Right hindlimb (tissue), 1 donor: Measurements from ENCODE around the gene IL23R.
"Not testable (repeated sequence)": the region's sequence is repeated elsewhere in the genome, so short reads cannot be mapped to it uniquely, and the experiment has no call there.

ENCODE experiments used
- DNase-seq: peaks from one replicate; pipeline ENCODE4 v3.0.0-alpha.2; 2018

Gene IL23R

GRCh38 chr1:67194209-67194863 lies 28.1 kb downstream of the IL23R start:
- no peak for DNase-seq

GRCh38 chr1:67200755-67201154 lies 34.5 kb downstream of the IL23R start:
- DNase-seq: no peak

DNA sequence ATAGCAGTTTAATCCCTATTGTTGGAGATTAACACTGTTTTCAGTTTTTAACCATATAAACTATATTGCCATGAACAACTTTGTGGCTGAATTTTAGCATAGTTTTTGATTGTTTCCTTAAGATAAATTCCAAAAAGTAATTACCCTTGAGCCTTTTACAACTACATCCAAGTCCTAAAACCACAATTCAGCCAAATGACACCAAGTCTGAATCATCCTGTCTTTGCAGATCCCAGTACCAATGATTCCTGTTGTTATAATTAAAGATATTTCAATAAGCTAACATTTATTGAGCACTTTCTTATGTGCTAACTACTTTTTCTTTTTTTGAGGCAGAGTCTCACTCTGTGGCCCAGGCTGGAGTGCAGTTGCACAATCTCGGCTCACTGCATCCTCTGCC lies 35.6 kb downstream of the IL23R start:
- no peak for DNase-seq

GRCh38 chr1:67204298-67204980 lies 38.2 kb downstream of the IL23R start:
- DNase-seq: no peak

DNA sequence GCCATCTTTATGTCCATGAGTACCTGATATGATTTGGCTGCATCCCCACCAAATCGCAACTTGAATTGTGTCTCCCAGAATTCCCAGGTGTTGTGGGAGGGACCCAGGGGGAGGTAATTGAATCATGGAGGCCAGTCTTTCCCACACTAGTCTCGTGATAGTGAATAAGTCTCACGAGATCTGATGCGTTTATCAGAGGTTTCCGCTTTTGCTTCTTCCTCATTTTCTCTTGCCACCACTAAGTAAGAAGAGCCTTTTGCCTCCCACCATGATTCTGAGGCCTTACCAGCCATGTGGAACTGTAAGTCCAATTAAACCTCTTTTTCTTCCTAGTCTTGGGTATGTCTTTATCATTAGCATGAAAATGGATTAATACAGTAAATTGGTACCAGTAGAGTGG lies 41.1 kb downstream of the IL23R start:
- DNase-seq: not testable (repeated sequence)

GRCh38 chr1:67208217-67208616 lies 42.0 kb downstream of the IL23R start:
- no peak for DNase-seq

- DNase-seq: no peak
Observed at GRCh38 chr1:67209521-67209920, 43.3 kb downstream of the IL23R start.

DNA sequence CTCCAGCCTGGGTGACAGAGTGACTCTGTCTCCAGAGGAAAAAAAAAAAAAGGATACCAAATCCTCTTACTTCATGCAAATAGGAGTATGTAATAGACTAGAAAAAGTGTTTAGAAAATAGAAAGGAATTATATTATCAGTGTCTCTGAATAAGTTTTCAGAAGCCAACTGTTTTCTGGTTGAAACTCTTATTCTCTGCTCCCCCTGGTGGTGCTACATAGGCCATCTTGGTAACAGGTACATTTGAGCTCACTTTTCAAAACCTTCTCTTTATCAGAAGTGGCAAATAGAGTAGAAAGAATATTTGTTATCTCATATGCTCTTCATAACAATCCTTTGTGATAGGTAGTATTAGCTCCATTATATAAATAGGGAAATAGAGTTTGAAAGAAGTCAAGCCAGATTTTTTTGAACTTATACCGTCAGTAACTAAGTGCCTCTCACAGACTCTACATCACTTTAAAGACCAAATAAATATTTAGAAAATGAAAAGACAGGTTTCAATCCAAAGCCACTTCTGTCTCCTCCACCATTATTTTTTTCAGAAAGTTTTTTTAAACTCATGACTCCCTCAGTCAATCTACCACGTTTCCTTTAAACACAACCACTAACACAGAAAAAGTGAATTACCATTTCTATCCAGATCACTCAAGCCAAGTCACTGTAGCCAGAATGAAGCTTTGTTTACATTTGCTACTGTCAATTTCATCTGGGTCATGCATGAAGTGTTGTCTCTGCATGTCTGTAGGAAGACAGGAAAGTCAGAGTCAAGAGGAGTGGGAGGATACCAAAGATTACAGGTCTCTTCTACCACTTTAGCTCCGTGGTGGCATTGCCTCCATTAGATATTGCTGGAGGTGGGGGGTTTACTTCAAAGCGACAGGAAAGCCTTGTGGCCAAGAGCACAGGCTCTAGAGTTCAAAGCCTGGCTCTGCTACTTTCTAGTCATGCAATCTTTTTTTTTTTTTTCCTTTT lies 45.6 kb downstream of the IL23R start:
- no peak for DNase-seq

DNA sequence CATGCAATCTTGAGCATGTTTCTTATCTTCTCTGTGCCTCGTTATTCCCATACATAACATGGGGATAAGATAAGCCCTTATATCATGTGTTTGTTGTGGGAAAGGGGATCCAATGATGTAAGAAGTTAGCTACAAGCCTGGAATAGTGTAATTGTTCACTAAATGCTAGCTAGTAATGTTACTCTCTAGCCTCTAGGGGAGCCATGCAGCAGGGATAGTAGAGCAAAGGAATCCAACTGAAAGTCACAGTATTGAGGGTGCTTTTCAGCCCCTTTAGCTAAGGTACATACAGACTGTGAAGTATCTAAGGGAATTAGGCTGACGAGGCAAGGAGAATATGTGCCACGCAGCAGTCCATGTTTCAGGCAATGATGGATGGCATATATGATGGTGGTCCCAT lies 46.9 kb downstream of the IL23R start:
- DNase-seq: no peak

- no peak for DNase-seq
Observed at GRCh38 chr1:67213948-67214347, 47.7 kb downstream of the IL23R start.

DNA sequence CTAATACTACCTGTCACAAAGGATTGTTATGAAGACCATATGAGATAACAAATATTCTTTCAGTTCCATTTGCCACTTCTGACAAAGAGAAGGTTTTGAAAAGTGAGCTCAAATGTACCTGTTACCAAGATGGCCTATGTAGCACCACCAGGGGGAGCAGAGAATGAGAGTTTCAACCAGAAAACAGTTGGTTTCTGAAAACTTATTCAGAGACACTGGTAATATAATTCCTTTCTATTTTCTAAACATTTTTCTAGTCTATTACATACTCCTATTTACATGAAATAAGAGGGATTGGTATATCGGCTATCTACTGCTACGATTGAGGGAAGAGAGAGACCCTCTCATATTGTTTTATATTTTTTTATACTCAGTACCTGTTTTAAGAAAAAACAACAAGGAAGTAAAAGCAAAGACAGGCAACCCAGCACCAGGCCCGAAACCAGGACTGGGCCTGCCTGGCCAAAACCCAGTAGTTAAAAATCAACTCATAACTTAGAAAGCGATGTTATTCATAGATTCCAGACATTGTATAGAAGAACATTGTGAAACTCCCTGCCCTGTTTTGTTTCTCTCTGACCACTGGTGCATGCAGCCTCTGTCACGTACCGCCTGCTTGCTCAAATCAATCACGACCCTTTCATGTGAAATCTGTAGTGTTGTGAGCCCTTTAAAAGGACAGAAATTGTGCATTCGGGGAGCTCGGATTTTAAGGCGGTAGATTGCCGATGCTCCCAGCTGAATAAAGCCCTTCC lies 48.3 kb downstream of the IL23R start:
- no peak for DNase-seq

DNA sequence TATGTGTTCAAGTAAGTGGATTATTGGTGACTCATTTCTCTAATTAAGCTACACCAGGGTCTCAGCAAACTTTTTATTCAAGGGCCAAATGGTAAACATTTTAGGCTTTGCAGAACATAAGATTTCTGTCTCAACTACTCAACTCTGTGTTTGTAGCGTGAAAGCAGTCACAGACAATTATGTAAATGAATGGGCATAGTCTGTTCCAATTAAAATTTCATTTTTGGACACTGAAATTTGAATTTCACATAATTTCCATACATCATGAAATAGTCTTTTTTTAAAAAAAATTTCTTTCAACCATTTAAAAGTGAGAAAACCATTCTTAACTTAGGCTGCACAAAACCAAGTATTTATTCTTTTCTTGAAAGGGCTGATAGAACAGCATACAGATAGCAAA lies 50.1 kb downstream of the IL23R start:
- DNase-seq: no peak

DNA sequence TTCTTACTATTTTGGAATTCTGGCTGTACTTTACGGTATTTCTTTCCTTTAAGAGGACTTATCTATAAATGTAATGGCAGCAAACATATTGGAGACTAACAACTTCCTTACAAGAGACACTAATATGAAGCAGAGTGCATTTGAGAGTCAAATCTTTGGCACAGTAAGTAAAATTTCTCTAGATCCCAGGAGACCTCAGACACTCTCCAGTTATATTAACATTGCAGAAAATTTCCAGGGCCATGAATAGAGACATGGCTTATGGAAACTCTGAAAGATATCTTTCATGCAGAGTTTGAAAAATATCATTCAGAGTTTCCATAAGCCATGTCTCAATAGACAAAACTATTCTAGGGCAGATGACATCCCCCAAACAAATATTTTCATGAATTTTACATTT lies 51.2 kb downstream of the IL23R start:
- DNase-seq: no peak

- DNase-seq: no peak
Observed at GRCh38 chr1:67217938-67218337, 51.7 kb downstream of the IL23R start.

DNA sequence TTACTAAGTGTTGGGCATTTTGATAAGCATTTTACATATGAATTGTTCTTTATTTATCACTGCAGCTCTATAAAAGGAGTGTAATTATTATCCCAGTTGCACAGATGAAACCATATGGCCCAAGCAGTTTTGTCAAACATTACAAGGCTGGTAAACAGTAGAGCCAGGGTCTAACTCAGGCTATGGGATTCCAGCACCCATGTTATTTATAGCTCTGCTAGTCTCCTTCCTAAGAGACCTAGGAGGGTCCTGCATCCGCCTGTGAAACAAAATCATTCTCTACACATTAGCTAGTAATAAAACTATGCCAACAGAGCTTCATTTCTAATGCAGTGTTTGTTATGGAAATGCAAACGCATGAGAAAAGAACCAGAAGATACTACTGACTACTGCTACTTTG lies 58.6 kb downstream of the IL23R start:
- DNase-seq: no peak

- no peak for DNase-seq
Observed at GRCh38 chr1:67226688-67227087, 60.4 kb downstream of the IL23R start.

GRCh38 chr1:67227196-67227595 lies 60.9 kb downstream of the IL23R start:
- no peak for DNase-seq

- no peak for DNase-seq
Observed at GRCh38 chr1:67228791-67229190, 62.5 kb downstream of the IL23R start.

- DNase-seq: no peak
Observed at GRCh38 chr1:67230539-67230938, 64.3 kb downstream of the IL23R start.

DNA sequence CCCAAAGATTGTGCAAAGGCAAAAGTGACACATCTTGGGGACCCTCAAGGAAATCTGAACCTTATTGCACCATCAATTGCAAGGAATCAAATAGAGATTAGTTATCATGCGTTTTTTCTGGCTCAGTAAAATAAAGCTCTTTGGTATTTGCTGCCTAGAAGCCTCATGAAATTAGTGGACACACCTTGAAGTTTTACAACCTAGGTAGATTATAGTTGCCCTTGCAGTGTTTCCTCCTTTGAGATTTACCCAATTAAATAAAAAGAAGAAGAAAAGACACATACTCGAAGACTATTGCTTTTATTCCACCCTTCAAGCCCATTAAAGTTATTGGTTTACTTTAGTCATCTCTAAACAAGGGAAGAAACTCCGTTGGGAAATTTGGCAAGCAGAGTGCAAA lies 70.0 kb downstream of the IL23R start:
- no peak for DNase-seq

DNA sequence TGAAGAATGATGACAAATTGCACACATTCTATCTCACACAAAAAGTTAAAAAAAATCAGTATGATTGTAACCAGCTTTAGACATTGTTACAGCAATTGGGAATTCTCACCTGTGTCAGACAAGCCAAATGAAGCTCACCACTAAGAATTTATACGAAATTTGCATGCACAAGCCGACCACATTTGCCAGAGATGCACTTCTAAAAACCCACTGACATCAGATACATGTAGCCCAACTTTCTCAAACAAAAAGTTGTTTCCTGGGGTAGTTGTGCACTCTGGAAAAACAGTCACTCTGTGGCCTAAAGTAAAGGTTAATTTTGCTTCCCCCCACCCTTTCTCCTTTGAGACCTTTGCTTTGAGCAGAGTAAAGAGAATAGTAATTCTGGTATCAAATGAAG lies 73.5 kb downstream of the IL23R start:
- DNase-seq: no peak

- no peak for DNase-seq
Observed at GRCh38 chr1:67241200-67241746, 75.0 kb downstream of the IL23R start.

DNA sequence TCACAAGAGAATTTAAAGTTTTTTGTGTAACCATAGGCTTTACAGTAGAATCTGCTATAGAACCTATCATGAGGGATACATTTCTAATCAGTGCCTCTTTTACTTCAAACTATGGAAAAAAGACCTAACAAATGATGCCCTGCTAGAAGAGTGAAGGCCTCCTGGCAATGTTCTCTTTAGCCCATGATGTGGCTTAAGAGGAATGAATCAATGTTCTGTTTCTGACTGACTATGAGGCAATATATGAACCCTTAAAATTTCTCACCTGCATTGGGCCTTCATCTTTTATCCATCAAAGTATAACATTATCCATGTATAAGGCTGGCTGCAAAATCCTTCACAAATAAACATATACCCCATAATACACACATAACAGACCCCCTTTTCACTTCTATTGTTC lies 75.8 kb downstream of the IL23R start:
- DNase-seq: no peak
